GM21786 (cell line): Measurements from ENCODE around the gene ZNF366.

ENCODE experiments used
- ATAC-seq: cut with Tn5 transposase; IDR thresholded peaks from one replicate; pipeline ENCODE4 v1.9.1; 2021; ENCODE audit not compliant: unreplicated experiment

Gene ZNF366

DNA sequence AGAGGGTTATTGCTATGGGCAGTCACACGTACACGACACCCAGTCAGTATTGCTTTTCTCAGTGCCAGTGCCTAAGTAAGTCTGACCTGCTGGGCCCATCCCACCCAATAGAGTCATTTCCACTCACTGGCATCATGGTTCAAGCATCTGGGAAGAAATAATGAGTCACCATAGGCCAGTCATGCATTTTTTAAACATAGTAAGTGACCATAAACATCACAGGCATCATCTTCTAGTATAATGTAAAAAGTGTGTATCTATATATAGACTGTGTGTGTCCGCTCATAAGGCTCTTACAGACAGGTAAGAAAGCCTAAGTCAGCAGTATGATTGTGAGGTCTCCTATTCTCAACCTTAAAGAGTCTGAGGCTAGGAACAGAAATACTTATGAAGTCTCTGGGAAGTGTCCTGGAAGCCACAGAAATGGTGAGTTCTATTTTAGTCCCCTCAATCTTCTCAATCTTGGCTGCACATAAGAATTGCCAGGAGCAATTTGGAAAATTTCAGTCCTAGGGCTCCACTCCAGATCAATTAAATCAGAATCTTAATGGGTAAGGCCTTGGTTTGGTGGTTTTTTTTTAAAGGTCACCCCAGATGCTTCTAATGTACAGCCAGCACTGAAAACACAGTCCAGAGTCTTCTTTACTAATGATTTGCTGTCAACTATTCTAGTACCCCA is 65.2 kb downstream of the ZNF366 start:
- no peak for ATAC-seq

DNA sequence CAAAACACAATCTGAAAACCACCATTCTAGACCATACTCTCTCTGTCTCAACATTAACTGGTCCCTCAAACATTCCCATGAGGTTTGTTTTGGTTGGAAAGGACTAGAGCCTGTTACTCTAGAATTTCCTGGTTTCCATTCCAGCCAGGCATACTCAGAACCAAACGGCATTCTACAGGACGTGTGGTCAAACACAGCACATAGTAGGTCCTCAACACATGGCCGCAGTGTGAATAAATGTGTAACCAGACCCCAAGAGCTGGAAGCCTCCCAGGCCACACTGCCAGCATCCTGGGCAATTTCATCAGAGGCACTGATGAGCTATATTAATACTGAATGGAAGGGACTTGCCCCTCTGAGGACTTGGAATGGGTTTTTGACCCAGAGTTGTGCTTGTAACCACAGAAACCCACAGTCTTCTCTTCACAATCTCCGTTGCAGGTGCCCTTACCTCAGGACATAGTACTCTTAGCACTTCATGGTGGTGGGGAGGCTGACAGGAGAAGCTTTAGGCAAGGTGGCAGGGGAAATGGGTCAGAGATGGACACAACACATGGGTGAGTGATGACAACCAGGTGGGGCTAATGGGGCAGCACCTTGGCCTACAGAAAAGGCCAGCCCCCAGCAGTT is 66.0 kb downstream of the ZNF366 start:
- peak; percentile 41 for ATAC-seq

DNA sequence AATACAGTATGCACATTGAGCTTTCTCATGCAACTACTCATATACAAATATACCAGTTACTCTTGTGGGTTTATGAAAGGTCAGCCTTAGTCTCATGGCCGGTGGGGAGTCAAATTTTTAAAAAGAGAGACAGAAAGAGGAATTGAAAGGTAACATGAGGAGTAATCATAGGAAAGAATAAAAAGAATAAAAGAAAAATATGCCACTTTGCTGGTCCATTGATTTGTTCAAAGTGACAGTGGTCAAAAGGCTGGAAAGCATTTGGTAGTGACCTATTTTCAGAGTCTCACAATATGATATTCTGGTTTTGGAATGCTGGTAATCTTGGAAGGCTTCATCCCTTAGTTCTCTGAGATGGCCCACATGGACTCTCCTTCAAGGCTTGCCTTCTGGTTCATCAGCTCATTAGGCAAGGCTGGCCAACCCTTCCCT is 67.0 kb downstream of the ZNF366 start:
- ATAC-seq = peak; percentile 63

DNA sequence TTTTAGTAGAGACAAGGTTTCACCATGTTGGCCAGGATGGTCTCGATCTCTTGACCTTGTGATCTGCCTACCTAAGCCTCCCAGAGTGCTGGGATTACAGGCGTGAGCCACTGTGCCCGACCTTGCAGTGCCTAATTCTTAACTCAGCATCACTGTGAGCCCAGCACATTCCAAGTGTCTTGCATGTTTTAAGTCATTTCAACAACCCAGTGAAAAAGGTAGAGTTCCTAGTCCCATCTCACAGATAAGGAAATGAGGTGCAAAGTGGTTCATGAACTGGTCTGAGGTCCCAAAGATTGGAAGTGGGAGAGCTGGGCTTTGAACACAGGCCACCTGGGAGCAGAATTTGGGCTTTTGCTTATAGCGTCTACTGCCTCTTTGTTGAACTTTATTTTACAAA is 68.0 kb downstream of the ZNF366 start:
- no peak for ATAC-seq

DNA sequence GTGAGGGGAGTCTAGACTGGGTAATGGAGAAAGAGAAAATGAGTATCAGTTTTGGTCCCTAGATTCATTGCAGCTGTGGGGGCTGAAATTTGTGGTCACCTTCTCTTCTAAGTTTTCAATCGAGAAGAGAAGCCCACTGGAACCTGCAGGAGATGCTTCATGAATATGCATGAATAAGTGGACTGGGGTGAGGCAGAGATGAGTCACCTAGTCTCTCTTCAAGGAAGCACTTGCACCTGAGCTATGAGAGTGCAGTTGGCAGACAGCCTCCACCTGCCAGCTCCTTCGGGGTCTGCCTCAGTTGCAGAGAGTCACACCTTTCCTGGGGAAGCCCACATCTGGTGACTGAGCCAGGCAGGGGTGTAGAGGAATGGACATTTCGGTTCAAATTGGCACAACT is 69.1 kb downstream of the ZNF366 start:
- no peak for ATAC-seq

DNA sequence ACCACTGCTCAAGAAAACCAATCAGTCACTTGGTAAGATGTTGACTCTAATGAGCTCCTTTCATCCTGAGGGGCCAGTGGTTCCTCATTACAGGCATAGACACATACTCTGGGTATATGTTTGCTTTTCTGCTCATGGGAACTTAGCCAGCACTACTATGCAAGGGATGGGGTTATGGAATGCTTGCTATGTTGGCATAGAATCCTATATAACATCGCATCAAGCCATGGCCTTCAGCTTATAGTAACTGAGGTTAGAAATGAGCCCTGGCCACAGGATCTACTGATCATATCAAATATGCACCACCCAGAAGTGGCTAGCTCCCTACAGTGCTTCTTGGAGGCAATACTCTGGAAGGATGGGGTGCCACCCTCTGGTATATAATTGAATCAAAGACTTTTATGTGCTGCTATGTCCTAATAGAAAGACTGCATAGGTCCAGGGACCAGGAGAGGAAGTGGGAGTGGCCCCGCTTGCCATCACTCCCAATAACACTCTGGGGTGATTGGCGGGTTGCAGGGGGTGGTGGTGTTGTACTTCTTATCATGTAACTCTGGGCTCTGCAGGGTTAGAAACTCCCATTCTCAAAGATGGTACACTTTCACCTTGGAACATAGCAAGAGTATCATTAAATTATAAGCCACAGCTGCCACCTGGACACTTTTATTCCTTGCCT is 70.3 kb downstream of the ZNF366 start:
- ATAC-seq = no peak

DNA sequence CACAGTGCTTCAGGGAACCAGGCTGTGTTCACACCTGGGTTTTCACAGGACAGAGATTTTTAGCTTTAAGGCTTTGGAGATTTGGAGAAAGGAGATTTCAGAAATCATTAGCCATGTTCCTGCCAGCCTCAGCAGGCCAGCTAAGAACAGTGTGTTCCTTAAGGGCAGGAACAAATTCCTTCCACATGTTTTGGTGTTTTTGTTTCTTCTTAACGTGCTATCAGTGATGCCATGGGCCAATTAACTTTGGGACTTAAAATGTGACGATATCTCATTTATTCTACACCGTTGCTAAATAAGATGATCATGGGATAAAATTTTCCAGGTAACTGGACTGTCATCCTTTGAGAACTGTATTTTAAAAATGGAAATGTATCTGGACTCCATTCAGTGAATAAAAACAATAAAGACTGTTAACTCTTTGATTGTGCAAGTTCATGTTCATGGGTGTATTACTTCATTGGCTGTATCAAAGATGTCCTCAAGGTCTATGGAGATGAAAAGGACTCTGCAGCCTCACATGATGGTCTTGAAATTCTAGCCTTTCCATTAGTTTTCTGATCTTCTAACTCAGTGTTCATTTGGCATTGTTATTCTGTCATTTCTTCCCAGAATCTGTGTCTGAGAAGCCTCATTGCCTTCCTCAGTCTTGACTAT is 72.3 kb downstream of the ZNF366 start:
- ATAC-seq = no peak

DNA sequence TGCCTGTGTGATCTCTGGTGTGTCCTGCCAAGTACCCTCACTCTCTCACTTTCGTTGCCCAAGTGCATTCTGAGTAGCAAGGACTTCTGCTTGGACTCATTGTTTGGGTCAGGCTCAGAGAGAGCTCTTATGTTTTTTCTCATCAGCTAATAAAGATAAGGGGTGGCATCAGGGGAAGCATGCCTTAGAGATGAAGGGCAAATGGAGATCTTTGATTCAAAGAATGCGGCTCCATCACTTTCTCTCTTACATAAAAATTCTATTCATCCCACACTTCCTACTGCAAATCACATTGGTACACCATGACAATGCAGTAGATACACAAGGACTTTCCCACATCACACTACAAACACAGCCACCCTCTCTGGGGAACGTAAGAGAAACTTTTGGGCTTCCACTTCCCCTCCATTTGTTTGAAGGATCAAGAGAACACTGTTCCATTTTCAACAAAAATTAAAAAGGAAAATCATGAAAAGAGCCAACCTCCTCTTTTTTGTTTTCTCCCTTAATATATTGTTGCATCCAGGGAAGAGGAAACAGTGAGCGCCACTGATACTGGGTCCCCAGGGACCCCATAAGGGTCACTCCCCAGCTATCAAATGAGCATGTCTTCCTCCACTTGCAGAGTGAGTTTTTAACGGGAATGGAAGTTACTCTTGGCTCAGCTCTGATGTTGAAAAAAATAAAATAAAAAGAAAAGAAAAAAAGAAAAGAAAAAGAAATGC is 73.0 kb downstream of the ZNF366 start:
- ATAC-seq = no peak

DNA sequence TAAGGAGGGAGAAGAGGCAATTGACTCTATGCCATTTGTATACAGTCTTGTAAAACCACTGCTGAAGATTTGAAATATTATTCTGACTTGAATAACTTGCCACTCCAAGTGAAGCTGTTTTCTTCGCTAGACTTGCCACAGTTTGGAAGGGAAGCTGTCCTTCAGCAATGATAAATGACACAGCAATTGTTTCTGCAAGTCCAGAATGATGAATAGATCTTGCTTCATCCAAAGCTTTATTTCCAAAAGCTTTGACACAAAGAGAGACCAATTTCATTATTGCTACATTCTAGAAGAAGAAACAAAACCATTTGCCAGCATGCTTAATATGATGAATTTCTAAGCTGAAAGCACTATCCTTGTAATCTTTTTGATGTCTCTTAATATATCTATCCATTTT is 73.7 kb downstream of the ZNF366 start:
- no peak for ATAC-seq

DNA sequence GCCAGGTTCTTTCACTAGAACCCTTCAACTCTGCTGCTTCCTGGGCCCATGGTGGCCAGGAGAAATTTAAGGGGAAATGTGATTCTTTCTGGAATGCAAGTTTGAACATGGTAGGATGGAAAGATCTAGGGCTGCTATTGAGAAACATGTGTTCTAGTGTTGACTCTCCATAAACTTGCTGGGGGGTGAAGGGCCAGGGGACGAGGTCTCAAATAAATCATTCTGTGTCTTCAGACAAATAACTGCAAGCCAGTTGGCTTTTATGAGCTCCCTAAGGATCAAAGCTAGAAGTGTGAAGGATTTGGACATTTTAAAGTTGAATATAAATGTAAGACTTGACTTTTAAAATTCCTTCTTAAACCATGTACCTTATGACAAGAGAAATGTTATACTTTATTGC is 78.5 kb downstream of the ZNF366 start:
- no peak for ATAC-seq

DNA sequence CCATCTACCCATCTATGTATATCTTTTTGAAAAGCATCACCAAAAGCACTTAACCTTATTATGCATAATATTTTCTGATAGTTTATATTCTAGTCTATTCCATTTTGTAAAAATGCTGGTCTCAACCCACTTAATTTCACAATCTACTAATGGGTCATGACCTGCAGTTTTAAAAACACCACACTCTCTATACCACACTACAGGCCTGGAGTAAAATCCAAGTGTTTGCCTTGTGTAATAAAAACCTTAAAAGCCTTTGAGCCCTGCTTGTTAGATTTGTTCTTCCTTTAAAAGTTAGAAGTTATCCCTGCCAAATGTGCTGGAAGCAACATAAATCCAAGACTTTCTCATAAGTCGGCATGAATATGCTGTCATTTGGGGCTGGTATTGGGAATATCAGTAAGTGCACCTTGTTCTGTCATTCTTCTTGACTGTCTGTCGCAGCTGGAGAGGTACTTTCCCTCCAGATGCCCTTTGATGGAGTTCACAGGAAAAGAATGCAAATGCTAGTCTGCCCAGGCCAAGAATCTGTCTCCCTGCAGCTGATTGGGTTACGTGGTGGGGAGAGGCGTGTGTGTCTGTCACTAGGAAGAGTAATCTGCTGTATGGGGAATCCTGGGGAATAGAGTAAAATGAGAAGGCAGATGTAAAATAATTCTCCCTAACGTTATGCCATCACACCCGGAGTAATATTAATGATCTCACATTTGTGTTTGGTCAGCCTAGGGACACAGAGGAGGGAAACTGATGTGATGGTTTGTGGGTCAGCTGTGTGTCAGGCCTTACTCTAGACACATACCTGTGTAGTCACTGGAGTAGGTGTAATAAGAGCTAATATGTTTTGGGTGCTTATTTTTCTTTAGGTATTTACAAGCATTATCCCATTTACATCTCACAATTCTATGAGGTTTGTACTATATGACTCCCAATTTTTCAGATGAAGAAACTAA is 79.4 kb downstream of the ZNF366 start:
- peak; percentile 65 for ATAC-seq

DNA sequence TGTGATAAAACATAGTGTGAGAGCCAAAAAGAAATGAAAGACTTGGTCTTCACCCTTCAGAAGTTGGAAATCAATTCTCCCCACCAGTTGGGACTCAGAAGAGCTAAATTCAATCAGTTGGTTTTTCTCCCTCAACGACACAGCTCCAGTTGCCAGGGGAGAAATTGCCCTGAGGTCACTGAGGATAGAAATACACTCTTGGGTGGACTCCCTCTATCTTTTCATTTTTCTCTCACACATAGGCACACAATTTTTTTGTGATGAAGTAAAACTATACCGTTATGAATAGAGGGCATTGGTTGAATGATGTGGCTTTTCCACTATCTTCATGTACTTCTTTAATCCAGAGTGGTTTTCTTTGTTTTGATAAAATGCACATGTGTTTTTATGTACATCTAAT is 80.2 kb downstream of the ZNF366 start:
- no peak for ATAC-seq

DNA sequence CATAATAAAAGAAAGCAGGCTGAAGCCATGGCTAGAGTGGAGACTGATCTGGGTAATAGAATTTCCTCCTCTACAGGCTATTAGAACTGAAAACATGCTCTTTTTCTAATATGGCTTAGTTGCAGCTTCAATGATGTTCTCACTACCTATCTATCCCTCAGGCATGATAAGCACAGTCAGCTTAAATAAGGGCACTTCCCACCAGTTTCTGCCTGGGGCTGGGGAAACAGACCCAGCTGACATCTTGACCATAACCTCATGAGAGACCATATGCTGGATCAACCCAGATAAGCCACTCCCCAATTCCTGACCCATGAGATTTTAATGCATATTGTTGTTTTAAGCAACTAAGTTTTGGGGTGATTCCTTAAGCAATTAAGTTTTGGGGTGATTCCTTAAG is 81.2 kb downstream of the ZNF366 start:
- no peak for ATAC-seq

DNA sequence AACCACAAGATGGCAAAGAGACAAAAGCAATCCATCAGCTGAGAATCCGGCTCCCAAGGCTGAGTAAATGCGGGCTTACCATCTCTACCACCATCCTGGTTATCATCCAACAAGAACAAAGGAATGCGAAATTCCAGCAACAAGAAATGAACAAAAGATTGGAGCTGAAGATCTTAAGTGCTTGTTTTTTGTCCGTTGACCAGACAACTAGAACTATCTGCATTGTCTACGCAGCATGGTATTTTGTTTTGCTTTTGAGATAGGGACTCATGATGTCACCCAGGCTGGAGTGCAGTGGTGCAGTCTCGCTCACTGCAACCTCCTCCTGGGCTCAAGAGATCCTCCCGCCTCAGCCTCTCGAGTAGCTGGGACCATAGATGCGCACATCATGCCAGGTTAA is 88.9 kb downstream of the ZNF366 start:
- no peak for ATAC-seq

DNA sequence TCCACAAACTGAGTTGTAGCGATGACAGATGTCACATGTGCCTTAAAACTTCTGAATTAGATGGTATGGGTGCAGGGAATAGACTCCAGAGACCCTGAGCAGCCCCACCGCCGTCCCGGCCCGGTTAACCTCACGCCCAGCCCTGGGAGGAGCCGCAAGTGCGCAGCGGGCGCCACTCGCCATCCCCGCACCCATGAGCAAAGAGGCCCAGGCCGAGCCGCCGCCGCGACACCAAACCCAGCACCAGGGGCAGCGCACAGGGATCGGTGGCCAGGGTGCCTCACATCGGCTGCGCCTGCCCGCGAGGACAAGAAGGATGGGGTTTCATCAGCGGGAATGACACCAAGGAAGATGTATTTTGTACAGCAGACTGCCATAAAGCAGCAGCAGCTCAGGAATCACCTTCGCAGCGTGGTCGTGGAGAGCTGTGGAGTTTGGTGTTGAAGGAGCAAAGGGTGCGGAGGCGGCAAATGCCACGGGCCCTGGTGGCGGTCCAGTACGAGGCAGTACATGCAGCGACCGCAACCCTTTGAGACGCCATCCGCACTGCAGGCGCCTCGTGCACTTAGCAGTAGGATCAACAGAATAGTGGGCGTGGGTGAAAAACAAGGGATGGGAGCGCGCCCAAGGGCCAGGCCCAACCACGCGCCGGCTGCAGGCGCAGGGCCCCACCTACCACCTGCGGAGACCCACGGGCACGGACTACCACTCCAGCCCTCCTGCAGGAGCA is 89.7 kb downstream of the ZNF366 start:
- ATAC-seq = no peak

DNA sequence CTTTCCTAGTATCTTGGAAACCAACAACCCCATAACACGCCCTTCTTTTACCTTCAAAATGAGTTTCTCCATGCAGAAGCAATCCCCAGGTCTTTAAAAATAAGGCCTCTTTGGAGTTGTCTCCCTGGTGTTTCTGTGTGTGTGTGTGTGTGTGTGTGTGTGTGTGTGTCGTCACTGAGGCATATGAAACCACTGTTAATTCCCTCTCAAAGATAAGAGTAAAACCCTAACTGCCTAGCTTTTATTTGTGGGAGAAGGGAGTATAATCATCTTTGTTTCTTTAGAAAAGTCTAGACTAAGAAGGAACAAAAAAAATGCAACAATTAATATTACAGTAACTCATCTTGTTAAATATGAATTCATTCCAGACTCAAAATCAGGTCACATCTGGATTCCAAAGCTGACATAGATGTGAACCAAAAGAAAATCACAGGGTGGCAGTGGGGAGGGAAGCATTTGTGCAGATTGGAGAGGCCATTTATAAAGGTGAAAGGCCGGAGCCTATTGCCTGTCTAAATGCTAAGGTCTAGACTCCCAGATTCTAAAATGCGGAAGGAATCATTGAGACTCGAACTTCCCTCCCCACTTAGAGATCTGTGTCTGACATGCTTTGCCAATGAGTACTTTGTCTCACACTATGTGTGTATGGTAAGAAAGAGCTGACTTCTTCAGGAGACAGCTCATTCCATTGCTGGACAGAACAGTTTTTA is 91.4 kb downstream of the ZNF366 start:
- no peak for ATAC-seq

DNA sequence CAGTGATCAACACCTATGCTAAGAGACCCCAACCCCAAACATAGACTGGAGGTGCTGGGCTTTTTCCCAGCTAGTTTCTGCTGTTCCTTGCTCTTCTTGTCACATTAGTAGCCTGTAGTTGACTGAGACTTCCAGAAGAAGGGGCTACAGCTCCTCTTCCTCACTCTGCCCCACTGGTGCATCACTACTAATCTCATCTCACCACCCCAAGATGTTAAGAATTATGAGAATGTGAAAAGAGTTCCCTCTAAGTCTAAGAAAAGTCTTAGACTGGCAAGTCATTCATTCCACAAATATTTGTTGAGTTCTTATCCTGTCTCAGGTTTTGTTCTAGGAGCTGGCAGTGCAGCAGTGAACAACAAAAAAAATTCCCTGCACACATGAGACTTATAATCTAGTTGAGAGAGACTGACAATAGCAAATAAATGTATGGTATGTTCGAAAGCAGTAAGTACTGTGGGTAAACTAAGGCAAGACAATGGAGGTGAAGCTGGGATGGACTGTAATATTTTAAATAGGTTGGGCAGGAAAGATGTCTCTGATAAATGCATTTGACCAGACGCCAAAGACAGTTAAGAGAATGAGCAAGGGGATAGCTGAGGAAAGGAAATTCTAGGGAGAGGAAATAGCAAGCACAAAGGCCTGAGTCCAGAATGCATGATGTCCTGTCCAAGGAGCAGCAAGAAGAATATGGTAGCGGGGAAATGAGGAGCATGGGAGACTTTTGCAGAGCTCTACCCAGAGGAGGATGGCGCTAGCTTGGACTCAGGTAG is 94.7 kb downstream of the ZNF366 start:
- no peak for ATAC-seq

DNA sequence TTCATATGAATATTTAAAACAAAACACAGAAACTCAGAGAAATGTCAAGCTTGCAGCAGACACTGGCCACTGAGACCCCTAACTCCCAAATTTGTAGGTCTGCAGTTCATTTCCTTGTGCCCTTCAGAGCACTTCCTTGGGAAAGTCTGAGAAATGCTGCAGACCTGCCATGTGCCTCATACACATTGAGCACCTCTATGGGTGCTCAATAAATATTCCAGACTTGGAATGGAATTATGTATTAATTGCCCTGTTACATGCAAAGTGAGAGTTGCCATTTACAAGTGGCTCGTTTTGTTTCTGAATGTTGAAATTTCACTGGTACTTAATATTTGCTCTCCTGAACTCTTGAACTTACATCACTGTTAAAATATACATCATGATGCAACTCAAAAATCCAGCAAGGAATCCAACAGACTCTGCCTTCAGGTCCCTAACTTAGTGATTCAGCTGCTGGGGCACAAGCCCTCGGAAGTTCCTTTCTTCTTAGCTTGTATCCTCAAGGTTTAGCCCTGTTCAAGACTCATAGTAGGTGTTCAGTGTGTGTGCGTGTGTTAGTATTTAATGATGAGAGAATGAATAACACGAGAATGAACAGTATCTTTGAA is 96.4 kb downstream of the ZNF366 start:
- ATAC-seq = no peak
